Superior temporal gyrus (tissue), 1 donor: ENCODE results near the gene TMEM50A.
"Not testable (repeated sequence)": the region's sequence is repeated elsewhere in the genome, so short reads cannot be mapped to it uniquely, and the experiment has no call there.

Source experiments
- DNase-seq: peaks from one replicate; pipeline ENCODE4 v3.0.0-alpha.2; 2016; ENCODE audit errors: extremely low spot score

Gene TMEM50A

DNA sequence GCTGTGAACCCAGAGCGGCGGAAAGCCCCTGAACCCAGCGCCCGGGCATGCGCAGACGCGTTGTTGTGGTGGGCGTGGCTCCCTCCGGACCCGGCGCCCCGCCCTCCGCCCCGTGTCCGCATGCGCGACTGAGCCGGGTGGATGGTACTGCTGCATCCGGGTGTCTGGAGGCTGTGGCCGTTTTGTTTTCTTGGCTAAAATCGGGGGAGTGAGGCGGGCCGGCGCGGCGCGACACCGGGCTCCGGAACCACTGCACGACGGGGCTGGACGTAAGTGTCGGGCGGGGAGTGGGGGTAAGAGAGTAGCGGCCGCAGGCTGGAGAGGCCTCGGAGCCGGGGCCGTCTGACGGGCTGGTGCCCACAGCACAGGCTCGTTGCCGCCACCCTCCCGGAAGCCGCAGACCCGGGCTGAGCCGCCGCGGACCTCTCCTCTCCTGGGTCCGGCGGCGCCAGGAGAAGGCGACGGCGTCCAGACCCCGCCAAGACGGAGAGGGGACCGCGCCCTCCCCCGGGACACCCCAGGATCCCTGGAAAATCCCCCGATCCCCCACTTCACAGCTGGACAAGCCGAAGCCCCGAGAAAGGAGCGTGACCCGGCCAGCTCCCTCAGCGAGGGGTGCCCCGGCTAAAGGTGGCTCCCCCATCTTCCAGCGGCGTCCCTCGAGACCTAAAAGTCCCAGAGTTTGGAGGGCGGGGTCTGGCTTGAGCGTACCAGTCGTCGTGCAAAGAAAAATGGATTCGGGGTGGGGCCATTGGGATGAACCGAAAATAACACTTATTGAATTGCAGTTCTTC, at the start of gene TMEM50A:
Gene TMEM50A (plus strand): TSS at position 147 of the 794 bp plus-strand sequence. CDS start 2,153 bp downstream, outside the sequence.
- DNase-seq: peak; percentile 86

DNA sequence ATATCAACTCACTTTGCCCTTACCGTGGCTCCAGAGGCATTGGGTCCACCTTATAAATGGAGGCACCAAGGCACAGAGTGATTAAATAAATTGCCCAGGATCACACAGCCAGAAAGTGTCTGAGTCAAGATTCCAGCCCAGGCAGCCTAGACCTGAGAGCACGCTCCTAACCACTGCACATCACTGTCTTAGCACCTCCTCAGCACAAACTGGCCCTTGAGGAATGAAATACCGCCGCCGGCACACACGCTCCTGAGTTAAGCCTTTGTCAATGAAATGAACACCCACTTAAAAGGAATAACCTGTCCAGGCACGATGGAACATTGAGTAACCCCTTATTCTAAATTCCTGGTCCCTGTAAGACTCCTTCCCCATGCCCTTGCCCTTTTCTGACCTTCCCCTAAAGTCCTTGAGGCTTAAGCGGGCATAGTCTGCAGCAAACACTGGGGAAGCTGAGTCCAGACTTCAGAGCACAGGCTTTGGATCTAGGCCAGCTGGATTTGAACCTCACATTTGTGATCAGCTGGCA, 49.5 kb upstream of the TMEM50A start:
- not testable (repeated sequence) for DNase-seq

DNA sequence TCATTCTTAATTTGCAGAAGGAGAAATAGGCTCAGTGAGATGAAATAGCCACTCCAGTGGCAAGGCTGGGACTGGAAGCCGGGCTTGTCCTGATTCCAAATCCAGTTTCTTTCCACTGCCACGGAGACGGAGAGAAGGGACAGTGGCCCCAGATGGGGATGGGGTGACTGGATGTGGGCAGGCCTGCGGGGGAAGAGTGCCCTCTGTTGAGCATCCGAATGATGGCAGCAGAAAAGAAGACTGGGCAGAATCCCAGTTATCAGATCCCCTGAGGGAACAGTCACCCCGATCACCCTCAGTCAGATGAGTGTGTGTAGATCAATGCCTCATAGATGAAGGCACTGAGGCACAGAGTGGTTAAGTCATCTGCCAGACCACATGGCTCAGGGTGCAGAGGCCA, 48.1 kb upstream of the TMEM50A start:
- DNase-seq: not testable (repeated sequence)

DNA sequence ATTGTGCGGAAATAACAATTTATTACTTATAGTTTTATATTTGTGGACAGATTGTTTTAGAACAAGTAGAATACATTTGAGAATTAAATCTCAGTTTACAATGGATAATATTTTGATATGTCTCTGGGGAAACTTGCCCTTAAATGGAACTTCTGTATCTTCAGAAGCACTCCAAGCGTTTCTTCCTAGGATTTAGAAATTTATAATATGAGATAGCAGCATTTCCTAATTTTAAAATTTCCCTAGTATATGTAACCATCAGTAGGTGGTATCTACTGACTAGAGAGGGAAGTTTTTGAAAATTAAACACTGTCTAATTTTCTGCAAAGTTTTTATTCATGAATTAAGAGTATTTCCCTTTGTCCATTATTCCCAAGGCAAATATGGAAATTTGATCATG, 44.7 kb upstream of the TMEM50A start:
- not testable (repeated sequence) for DNase-seq

DNA sequence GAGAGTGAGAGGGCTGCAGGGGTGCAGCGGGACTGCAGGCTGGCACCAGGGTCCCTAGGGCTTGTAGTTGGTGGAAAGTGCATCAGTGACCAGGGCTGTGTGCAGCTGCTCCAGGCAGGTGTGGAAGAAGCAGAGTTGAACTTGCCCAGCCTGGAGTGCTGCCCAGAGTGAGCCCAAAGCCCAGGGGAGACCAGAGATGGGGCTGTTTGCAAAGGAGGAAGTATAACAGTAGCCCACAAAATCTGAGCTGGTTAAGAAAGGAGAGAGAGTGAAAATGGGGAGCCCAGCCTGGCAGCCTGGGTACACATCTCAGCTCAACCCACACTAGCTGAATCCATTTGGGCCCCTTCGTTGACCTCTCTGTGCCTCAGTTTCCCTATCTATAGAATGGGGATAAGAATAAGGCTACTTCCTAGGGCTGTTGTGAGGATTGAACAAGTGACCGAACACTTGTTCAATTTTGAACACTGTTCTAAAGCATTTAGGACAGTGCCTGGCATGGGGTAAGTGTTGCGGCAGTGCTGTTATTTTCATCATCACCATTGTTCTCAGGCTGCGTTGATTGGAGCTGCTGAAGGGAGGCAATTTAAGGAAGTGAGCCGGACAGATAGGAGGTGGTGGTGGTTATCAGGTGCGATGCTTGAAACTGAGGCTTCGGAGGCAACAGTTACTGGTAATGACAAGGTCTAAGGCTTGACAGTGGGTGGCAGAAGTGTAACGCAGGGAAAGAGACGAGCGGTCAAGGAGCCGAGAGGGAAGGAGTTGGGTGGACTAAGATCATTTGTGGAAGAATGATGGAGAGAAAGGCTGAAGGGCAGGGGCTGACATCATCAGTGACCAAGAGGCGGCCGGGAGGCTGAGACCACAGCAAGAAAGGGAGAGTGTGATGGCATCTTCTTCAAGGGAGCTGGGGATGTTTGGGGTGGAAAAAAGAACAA, 43.0 kb upstream of the TMEM50A start:
- DNase-seq: not testable (repeated sequence)

- not testable (repeated sequence) for DNase-seq
Observed at GRCh38 chr1:25296501-25296900, 41.6 kb upstream of the TMEM50A start.

DNA sequence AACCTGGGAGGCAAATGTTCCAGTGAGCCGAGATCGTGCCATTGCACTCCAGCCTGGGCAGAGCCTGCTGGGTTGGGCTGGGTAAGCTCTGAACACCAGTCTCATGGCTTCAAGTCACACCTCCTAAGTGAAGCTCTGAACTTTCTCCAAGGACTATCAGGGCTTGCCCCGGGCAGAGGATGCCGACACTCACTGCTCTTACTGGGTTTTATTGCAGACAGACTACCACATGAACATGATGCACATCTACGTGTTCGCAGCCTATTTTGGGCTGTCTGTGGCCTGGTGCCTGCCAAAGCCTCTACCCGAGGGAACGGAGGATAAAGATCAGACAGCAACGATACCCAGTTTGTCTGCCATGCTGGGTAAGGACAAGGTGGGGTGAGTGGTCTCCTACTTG, 37.4 kb upstream of the TMEM50A start:
- not testable (repeated sequence) for DNase-seq

GRCh38 chr1:25302330-25302729, 35.8 kb upstream of the TMEM50A start:
- not testable (repeated sequence) for DNase-seq

DNA sequence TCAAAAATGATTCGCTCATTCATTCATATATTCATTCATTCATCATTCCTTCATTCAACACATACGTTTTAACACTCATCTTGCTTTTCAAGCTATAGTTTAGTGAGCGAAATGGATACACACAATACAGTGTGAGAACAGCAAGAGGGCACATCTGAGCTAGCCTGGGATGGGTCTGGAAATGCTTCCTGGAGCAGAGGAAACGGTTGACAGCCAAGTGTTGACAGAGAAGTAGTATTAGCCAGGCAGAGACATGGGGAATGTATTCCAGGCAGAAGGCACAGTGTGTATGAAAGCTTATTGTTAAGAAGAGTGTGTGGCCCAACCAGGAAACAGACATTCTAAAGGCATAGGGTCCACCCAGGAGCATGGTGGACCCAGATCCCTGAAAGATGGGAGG, 33.2 kb upstream of the TMEM50A start:
- not testable (repeated sequence) for DNase-seq

DNA sequence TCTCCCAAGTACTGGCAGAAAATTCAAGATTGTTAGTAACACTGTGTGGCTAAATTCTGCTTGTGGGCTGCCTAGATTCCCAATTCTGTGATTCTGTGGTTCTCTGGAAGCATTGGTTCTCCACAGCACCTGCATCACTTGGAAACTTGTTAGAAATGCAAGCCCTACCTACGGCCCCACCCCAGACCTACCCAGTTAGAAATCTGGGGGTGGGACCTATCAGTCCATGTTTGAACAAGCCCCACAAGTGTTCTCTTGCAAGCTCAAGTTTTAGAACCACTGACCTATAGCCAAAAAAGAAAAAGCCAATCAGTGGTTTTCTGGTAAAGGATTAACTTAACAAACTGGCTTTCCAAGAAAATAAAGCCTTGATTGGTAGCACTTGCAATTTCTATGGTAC, 30.0 kb upstream of the TMEM50A start:
- DNase-seq: not testable (repeated sequence)

- not testable (repeated sequence) for DNase-seq
Observed at GRCh38 chr1:25309085-25309484, 29.0 kb upstream of the TMEM50A start.

DNA sequence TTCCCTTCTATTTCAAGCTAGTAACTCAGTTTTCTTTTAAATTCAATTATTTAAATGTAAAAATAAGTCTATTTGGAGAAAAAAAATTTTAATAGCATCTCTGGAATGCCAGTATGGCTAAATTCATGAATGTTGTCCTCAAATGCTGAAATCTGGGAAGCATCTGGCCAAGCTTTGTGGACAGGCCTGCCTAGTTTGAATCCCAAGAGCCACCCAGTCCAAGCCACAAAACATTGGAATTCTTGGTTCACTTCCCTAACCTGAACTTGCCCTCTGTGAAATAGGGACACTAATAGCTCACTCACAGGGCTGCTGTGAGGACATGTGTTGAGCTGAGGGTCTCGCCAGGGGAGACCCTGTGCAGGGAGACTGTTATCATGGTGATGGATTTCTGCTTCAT, 28.6 kb upstream of the TMEM50A start:
- not testable (repeated sequence) for DNase-seq

DNA sequence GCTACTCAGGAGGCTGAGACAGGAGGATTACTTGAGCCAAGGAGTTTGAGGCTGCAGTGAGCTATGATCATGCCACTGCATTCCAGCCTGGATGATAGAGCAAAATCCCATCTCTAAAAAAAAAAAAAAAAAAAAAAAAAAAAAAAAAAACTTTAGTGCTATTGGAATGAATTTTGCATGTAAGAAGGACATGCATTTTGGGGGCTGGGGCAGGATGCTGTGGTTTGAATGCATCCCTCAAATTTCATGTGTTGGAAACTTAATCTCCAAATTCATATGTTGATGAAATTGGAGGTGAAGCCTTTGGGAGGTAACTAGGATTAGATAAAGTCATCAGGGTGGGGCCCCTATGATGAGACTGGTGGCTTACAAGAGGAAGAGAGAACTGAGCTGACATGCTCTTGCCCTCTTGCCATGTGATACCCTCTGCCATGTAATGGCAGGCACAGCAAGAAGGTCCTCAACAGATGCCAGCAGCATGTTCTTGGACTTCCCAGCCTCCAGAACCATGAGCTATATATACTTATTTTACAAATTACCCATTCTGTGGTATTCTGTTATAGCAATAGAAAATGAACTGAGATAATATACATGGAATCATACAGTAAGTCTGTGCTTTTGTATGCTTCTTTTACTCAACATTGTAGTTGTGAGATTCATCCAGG, 25.2 kb upstream of the TMEM50A start:
- DNase-seq: not testable (repeated sequence)

DNA sequence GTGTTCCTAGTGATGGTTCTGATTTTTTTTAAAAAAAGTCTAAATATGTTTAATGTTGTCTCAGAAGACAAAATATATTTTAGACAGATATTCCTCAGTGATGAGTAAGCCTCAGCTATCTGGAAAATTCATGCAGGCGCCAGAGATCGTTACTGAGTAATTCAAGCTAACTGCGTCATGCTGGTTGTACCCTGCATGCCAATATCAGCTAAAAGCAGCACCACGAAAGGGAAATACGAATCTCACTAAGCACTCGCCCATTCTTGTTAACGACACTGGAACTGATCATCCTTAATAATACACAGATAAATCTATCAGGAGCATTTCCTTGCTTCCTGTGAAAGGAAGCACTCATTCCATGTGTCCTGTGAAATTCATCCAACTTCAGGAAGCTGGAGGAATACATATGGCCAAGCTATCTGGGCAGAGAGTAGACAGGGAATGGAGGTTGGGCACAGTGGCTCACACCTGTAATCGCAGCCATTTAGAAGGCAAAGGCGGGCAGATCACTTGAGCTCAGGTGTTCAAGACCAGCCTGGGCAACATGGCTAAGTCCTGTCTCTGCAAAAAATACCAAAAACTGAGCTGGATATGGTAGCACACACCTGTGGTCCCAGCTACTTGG, 17.7 kb upstream of the TMEM50A start:
- DNase-seq: peak; percentile 7

DNA sequence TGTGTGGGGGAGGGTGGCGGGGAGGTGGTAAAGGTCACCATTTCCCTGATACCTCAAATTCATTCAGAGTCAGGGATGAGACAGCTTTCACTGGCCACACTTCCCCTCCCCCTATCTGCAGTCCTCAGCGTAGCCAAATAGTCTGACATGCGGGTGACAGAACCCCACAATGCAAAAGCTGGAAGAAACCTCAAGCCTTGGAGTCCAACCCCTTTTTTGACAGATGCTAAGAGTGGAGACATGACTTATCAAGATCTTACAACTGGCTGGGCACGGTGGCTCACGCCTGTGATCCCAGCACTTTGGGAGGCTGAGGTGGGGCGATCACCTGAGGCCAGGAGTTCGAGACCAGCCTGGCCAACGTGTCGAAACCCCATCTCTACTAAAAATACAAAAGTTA, 16.0 kb upstream of the TMEM50A start:
- DNase-seq: not testable (repeated sequence)

DNA sequence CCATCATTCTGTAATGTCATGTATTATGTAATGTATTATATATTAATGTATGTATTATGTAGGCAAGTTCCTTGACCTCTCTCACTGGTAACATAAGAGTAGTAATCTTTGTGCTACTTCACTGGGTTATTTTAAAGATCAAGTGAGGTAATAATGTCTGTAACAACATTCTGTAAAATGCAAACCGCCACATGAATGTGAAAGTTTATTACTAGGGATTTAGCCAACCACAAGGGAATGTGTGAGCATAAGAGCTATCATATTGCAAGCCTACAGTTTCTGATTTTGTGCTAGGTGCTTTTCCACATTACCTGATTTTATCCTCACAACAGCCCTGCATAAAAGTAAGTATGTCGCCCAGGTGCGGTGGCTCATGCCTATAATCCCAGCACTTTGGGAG, 13.7 kb upstream of the TMEM50A start:
- DNase-seq: not testable (repeated sequence)

DNA sequence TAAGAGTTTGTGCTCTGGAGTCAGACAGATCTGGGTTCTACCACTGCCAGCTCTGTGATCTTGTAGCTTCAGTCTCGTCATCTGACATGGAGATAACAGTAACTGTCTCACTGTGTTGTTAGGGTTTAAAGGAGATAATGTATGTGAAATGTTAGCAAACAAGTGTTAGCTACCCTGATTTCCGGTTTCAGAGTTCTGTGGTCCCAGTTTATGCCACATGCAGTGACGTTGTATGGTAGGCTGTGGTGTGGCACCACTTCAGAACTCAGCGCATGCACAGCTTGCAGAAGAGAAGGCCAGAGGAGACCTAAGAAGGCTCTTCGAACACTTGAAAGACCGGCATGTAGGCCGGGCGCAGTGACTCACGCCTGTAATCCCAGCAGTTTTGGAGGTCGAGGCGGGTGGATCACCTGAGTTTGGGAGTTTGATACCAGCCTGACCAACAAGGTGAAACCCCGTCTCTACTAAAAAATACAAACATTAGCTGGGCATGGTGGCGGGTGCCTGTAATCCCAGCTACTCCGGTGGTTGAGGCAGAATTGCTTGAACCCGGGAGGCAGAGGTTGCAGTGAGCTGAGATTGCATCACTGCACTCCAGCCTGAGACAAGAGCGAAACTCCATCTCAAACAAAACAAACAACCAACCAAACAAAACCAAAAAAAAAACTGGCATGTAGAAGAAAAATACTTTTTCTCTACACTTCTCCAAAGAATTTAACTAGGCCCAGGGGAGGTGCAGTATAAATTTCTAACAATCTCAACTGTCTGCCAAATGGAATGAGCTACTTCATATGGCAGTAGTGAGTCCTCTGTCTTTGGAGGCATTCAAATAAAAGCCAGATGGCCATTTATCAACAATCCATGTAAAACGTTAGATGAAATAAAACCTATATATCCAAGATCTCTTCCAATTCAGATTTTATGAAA, 10.0 kb upstream of the TMEM50A start:
- DNase-seq: not testable (repeated sequence)

DNA sequence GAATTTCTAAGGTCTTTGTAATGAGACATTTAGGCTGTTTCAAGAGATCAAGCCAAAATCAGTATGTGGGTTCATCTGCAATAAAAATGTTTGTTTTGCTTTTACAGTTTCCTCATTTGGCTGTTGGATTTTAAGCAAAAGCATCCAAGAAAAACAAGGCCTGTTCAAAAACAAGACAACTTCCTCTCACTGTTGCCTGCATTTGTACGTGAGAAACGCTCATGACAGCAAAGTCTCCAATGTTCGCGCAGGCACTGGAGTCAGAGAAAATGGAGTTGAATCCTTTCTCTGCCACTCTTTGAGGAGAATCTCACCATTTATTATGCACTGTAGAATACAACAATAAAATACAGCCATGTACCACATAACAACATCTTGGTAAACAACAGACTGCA, 9.3 kb upstream of the TMEM50A start:
- DNase-seq: not testable (repeated sequence)

- DNase-seq: not testable (repeated sequence)
Observed at GRCh38 chr1:25329336-25329735, 8.8 kb upstream of the TMEM50A start.

DNA sequence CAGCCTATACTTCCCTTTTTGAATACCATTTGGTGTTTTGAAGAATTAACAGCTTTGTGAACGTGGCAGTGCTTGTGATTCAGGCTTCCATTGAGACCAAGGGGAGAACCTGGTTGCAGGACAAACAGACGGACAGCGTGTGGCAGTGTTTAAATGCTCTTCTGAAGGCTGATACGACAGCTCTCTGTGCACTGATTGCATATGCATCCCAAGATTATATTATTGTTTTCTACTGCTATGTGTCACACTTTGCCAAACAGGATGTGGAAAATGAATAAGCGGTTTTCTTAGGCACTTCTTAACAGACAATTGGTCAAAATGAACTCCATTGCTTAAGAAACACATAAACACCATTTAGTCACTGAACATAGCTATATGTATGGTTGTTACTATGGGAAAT, 8.2 kb upstream of the TMEM50A start:
- DNase-seq: not testable (repeated sequence)
